ENCODE data around the gene DPCD.

DNA sequence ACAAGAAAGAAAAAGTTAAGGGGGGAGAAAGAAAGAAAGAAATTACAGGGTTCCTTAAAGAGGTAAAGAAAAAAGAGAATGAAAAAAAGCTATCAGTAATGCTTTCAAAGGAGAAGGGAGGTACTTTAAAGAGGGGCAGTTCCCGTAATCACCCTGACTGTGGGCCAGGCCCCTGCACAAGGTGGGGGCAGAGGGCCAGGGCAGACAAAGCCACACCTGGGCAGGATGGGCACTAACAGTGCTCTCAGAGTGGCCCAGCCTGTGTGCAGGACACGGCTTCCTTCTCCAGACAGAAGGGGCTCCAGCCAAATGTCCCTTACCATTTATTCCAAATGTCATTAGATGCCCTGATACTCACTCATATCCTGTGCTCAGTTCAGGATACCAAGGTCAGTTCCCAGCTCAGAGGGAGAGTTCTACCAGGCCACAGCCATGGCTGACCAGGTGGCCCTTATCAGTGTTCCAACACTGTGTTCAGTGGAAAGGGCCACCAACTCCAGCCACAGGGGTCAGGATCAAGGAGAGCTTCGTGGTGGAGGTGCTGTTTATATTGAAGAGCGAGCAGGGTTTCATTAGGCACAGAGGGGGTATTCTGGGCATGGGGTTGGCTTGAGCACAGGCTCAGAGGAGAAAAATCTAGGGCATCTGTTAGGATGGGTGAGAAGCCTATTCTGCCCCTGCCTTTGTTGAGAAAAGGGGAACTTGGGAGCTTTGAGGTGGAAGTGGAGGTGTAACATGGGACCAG, 29.9 kb downstream of the DPCD start:
- TF ChIP-seq POLR2A (IDR thresholded peaks at IDR 0.05) (no peak), EP300 (IDR thresholded peaks at IDR 0.05) (no peak)
